ENCODE measurements around the gene TMEM182.

- no peak for TF ChIP-seq CTCF (IDR thresholded peaks at IDR 0.05)
- no peak for TF ChIP-seq EZH2 (IDR thresholded peaks at IDR 0.05)
Observed at GRCh38 chr2:102758439-102758838, 3.4 kb upstream of the TMEM182 start.

Data from neural progenitor cell (in vitro differentiated cells).